Measurements from ENCODE around the gene APOL2. TPM values are rescaled to one million over a fixed set of nuclear protein-coding genes. Genes with fewer than 3 reads are reported as not detected.

Gene APOL2, protein sequence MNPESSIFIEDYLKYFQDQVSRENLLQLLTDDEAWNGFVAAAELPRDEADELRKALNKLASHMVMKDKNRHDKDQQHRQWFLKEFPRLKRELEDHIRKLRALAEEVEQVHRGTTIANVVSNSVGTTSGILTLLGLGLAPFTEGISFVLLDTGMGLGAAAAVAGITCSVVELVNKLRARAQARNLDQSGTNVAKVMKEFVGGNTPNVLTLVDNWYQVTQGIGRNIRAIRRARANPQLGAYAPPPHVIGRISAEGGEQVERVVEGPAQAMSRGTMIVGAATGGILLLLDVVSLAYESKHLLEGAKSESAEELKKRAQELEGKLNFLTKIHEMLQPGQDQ
- 10 to 100 TPM; 39.9 to 54.8 (median 42.9) TPM for total RNA-seq
- 29.1 TPM for polyA plus RNA-seq
- long read RNA-seq, donor 1, transcript APOL2-202 (5 exons, 2,551 nt) = major isoform, 44 of 47 reads
- long read RNA-seq, donor 1, partial matches to known transcripts = 1 of 47 reads
- long read RNA-seq, donor 1, other reads (novel, unspliced or antisense) = 2 of 47 reads
- long read RNA-seq, donor 2, transcript APOL2-202 (5 exons, 2,551 nt) = major isoform, 13 of 19 reads
- long read RNA-seq, donor 2, partial matches to known transcripts = 1 of 19 reads
- long read RNA-seq, donor 2, other reads (novel, unspliced or antisense) = 3 of 19 reads
- long read RNA-seq, donor 3, transcript APOL2-209 (5 exons, 611 nt) = minor isoform, 6 of 119 reads
- long read RNA-seq, donor 3, transcript APOL2-202 (5 exons, 2,551 nt) = major isoform, 100 of 119 reads
- long read RNA-seq, donor 3, partial matches to known transcripts = 0 of 119 reads
- long read RNA-seq, donor 3, other reads (novel, unspliced or antisense) = 13 of 119 reads
- long read RNA-seq, donor 4, transcript APOL2-202 (5 exons, 2,551 nt) = major isoform, 20 of 23 reads
- long read RNA-seq, donor 4, partial matches to known transcripts = 0 of 23 reads
- long read RNA-seq, donor 4, other reads (novel, unspliced or antisense) = 2 of 23 reads

DNA sequence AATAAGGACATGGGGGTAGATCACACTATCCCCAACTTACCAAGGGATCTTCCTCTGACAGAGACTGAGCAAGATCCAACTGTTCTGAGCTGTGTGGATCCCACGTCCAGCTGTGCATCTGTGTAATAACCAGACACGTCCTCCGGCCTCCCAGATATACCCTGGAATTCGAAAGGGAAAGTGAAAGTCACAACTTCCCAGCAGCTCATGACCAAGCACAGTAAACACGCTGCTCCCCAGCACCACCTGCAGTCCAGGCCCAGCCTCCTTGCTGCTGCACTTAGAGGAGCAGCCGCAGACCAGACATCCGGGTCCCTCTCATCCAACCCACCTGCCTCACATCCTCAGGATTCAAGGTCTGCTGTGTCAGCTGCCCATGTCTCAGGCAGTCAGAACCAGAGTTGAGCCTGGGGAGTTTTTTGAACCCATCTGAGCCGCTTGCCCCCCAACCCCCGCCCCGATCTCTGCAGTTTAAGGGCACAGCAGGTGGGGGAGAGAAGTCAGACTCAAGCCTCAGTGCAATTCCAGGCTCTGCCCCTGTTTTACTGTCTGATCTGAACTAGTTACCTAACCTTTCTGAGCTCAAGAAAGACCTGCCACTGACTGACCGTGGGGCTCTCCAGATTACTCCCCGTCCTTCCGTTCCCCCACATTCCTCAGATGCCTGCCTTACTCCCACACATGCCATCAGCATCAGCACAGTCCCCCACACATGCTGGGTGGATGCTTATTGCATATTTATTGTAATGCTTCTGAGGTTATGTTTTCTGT is at the start of gene APOL2:
Gene APOL2 (minus strand): TSS at position 127 of the 771 bp plus-strand sequence. CDS start 6,365 bp downstream, outside the sequence.
- intact Hi-C loops (cut with DNase I) = loop anchor here in 1 of 4 donors (5.0 kb wide), 1 partner anchor 42 kb away; no protein-coding TSS in a partner anchor
- ATAC-seq = peak; percentile 97 to 98
- Histone ChIP-seq H3K27ac (ENCODE audit: low read length) (peak within 1 kb of the TSS; percentile 88), H3K4me3 (ENCODE audit: low read length) (peak within 1 kb of the TSS; percentile 53), H3K27me3 (ENCODE audit: control insufficient read depth, insufficient read depth) (no peaks in the 10 kb centered on the region), H3K9me3 (ENCODE audit: control insufficient read depth, low read length) (no peaks in the 10 kb centered on the region), H3K4me1 (ENCODE audit: control insufficient read depth, insufficient read depth, low read length) (peaks cover 24% of the 10 kb centered on the region)
- 11% methylated on average over 13 of the region's 13 CpGs for WGBS
- DNase-seq = peak; percentile 90 to 96 (median 92)

DNA sequence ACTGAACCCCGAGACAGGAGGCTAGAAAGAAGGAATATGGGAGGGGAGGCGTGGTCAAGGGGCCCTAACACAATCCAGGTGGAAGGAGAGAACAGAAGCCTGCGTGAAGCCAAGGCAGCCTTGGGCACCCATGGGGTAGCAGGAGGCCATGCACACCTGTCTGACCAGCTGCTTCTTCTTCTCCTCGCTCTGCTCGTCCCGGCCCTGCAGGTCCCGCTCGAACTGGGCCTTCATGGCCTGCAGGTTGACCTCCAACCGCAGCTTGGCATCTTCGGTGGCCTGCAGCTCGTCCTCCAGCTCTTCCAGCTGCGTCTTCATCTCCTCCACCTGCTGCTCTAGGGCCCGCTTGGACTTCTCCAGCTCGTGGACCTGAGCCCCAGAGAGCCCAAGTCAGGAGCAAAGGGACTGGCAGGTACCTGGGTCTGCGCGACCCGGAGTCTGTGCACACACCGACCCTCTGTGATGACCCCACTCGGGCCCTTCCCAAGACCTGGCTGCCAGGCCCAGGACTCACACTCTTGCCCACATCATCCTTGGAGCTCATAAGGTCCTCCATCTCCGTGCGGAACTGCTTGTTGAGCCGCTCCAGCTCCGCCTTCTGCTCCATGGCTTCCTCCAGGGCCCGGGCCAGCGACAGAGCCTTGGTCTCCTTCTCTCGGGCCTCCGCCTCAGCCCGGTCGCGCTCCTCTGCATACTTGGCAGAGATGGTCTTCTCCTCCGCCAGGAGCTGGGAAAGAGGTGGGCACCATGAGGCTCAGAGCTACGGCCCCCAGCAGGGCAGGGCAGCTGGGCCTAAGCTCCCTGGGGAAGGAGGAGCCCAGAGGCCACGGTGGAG is 49.5 kb upstream of the APOL2 start:
- ATAC-seq = no peak
- intact Hi-C loops (cut with DNase I) = loop anchor here in 2 of 4 donors (5.0 to 10.0 kb wide), 2 partner anchors 91 to 144 kb away; no protein-coding TSS in a partner anchor
- DNase-seq = peak in 2 of 3 donors; percentile 54 to 55
- Histone ChIP-seq H3K4me1 (ENCODE audit: control insufficient read depth, insufficient read depth, low read length) (no peaks in the 10 kb centered on the region), H3K27me3 (ENCODE audit: control insufficient read depth, insufficient read depth) (no peaks in the 10 kb centered on the region), H3K4me3 (ENCODE audit: low read length) (no peak overlapping the region), H3K9me3 (ENCODE audit: control insufficient read depth, low read length) (no peaks in the 10 kb centered on the region), H3K27ac (ENCODE audit: low read length) (no peak overlapping the region)
- WGBS = 91% methylated on average over 33 of the region's 33 CpGs

DNA sequence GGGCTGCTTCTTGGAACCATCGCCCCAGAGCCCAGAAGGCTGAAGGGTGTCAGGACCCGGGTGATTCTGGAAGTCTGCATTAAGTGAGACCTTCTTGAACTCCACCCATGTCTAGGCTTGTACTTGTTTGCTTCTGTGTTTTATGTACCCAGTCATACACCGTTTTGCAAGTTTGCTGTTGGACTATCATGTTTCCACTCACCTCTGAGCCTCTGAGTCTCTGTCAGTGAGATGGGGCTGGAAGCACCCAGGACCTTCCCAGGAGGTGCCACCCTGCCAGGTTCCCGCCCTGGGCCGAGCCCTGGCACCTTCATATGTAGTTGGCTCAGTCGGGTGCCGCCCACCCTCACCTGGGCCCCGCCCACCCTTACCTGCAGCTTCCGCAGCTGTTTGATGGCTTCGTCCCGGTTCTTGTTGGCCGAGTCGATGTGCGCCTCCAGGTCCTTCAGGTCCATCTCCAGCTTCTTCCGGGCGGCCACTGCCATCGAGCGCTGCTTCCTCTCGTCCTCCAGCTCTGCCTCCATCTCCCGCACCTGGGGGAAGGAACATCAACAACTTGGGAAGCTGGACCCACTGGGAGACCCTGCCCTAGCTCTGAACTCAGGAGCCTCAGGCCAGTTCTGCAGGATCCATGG is 48.7 kb upstream of the APOL2 start:
- Histone ChIP-seq H3K9me3 (ENCODE audit: control insufficient read depth, low read length) (no peaks in the 10 kb centered on the region), H3K27me3 (ENCODE audit: control insufficient read depth, insufficient read depth) (no peaks in the 10 kb centered on the region), H3K4me1 (ENCODE audit: control insufficient read depth, insufficient read depth, low read length) (no peaks in the 10 kb centered on the region), H3K27ac (ENCODE audit: low read length) (no peak overlapping the region), H3K4me3 (ENCODE audit: low read length) (no peak overlapping the region)
- DNase-seq = peak in 2 of 3 donors; percentile 49 to 62
- intact Hi-C loops (cut with DNase I) = loop anchor here in 2 of 4 donors (5.0 to 10.0 kb wide), 2 partner anchors 91 to 143 kb away; no protein-coding TSS in a partner anchor
- WGBS = 93% methylated on average over 20 of the region's 20 CpGs
- ATAC-seq = no peak

DNA sequence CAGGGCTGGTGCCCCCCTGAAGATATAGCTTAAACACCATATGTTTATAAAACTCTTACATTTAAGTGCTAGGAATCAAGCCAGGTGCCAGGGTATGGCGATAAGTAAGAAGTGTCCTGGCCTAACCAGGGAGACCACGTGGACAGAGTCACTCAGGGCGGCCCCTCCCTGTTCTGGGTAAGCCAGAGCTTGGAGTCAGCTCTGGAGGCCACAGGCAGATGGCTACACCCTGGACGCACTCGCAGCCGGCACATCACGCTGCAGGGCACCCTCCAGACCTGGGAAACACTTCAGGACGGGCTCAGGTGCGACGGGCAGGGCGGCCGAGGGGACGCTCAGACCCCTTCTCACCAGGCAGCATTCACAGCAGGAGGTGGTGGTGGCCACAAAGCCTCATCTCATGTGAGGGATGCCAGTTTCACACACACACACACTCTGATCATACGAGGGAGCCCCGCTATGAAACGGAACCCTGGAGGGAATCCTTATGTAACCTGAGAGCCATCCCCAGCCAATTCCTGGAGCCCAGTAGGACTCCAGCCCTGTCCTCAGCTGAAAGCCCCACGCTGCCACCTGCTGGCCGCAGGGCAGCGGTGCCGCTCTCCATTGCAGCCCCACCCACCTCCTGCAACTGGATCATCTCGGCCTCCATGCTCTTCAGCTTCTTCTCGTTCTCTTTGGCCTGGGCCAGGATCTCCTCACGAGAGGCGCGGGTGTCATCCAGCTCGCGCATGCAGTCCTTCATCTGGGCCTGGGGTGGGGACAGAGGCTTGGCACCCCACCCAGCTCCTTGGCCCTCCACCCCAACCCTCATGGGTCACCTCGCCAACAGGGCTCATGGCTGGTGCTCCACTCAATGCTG is 47.0 kb upstream of the APOL2 start:
- Histone ChIP-seq H3K9me3 (ENCODE audit: control insufficient read depth, low read length) (no peaks in the 10 kb centered on the region), H3K4me1 (ENCODE audit: control insufficient read depth, insufficient read depth, low read length) (no peaks in the 10 kb centered on the region), H3K4me3 (ENCODE audit: low read length) (no peak overlapping the region), H3K27ac (ENCODE audit: low read length) (peak overlapping the region; percentile 2), H3K27me3 (ENCODE audit: control insufficient read depth, insufficient read depth) (no peaks in the 10 kb centered on the region)
- WGBS = 56% methylated on average over 28 of the region's 28 CpGs
- intact Hi-C loops (cut with DNase I) = loop anchor here in 2 of 4 donors (5.0 to 10.0 kb wide), 2 partner anchors 89 to 142 kb away; no protein-coding TSS in a partner anchor
- peak; percentile 73 to 86 for ATAC-seq
- DNase-seq = peak; percentile 74 to 93 (median 91)

DNA sequence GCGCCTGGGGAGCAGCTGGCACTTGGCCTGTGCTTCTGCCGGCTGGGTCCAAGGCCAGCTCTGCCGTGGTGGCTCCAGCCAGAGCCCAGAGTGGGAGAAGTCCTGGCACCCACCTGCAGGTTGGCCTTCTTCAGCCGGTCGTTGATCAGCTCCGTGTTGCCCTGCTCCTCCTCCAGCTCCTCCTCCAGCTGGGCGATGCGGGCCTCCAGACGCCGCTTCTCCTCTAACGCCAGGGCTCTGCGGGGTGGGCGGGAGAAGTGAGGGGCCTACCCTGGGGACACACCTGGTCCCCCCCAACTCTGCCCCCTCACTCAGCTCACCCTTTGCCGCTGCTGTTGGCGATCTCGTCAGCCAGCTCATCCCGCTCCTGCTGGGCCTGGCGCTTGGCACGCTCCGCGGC is 46.2 kb upstream of the APOL2 start:
- no peak for ATAC-seq
- H3K4me3 ChIP-seq (ENCODE audit: low read length) = no peak overlapping the region

DNA sequence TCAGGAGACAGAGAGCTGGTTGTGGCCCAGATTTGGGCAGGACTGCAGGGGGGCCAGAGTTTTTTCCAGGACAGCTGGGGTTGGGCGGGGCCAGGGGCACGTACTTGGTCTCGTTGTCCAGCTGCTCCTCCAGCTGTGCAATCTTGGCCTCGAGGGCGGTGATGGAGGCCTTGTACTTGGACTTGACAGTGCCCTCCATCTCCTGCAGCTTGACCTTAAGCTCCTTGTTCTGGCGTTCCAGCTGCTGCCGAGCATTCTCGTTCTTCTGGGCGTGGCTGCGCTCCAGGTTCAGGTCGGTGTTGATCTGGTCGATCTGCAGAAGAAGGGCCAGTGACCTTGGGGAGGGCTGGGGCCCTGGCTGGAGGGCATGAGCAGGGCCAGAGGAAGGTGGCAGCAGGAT is 45.7 kb upstream of the APOL2 start:
- Histone ChIP-seq H3K4me3 (ENCODE audit: low read length) (no peak overlapping the region), H3K4me1 (ENCODE audit: control insufficient read depth, insufficient read depth, low read length) (no peaks in the 10 kb centered on the region), H3K9me3 (ENCODE audit: control insufficient read depth, low read length) (no peaks in the 10 kb centered on the region), H3K27ac (ENCODE audit: low read length) (no peak overlapping the region), H3K27me3 (ENCODE audit: control insufficient read depth, insufficient read depth) (no peaks in the 10 kb centered on the region)
- intact Hi-C loops (cut with DNase I) = loop anchor here in 2 of 4 donors (5.0 to 10.0 kb wide), 2 partner anchors 88 to 140 kb away; no protein-coding TSS in a partner anchor
- 80% methylated on average over 12 of the region's 12 CpGs for WGBS
- DNase-seq = no peak
- ATAC-seq = no peak

More for the DNA sequence above, 46.2 kb upstream of the APOL2 start:
- H3K9me3 ChIP-seq (ENCODE audit: control insufficient read depth, low read length) = no peaks in the 10 kb centered on the region
- intact Hi-C loops (cut with DNase I) = loop anchor here in 2 of 4 donors (5.0 to 10.0 kb wide), 2 partner anchors 88 to 141 kb away; no protein-coding TSS in a partner anchor
- no peaks in the 10 kb centered on the region for H3K27me3 ChIP-seq (ENCODE audit: control insufficient read depth, insufficient read depth)
- peak in 1 of 3 donors; percentile 45 for DNase-seq
- 85% methylated on average over 21 of the region's 21 CpGs for WGBS
- no peaks in the 10 kb centered on the region for H3K4me1 ChIP-seq (ENCODE audit: control insufficient read depth, insufficient read depth, low read length)
- no peak overlapping the region for H3K27ac ChIP-seq (ENCODE audit: low read length)

DNA sequence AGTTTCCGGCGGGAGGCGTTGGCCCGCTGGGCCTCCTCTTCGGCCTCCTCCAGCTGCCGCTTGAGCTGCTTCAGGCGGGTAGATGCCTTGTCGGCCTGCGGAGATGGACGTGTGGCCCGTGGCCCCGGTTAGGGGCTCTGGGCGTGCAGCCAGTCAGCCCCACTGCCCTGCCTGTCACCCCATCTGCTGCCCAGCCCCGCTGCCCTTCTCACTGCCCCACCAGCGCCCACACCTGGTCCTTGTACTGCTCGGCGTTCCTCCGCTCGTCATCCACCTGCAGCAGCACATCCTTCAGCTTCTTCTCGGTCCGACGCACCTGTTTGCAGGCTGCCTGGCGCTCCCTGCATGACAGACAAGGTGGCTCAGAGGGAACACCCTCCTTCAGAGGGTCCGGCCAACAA is 44.8 kb upstream of the APOL2 start:
- ATAC-seq = no peak
- intact Hi-C loops (cut with DNase I) = loop anchor here in 1 of 4 donors (10.0 kb wide), 1 partner anchor 139 kb away; no protein-coding TSS in a partner anchor
- Histone ChIP-seq H3K4me1 (ENCODE audit: control insufficient read depth, insufficient read depth, low read length) (no peaks in the 10 kb centered on the region), H3K9me3 (ENCODE audit: control insufficient read depth, low read length) (no peaks in the 10 kb centered on the region), H3K4me3 (ENCODE audit: low read length) (no peak overlapping the region), H3K27me3 (ENCODE audit: control insufficient read depth, insufficient read depth) (no peaks in the 10 kb centered on the region), H3K27ac (ENCODE audit: low read length) (no peak overlapping the region)
- no peak for DNase-seq
- WGBS = 91% methylated on average over 24 of the region's 24 CpGs

DNA sequence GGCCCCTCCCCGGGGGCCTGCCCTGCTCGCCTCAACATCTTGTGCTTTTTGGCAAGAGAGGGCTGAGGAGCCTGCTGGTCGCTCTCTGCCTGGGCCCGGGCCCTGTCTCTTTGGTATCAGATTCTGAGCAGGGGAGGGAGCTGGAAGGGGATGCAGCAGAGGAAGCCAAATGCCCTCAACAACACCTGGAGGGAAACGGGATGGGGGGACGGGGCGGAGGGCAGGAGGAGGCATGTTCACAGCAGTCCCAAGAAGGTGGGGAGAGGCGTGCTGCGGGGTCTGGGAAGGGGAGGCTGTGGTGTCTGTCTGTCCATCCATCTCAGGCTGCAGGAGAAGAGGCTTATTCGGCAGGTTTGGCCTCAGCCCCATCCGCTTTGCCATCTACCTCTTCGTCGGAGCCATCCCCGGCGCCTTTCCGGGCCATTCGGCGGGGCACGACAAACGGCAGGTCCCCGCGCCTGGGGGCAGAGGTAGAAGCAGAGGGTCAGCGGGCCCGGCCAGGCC is 43.1 kb upstream of the APOL2 start:
- ATAC-seq = no peak
- intact Hi-C loops (cut with DNase I) = loop anchor here in 1 of 4 donors (10.0 kb wide), 1 partner anchor 138 kb away; no protein-coding TSS in a partner anchor
- H3K4me3 ChIP-seq (ENCODE audit: low read length) = no peak overlapping the region
- H3K27ac ChIP-seq (ENCODE audit: low read length) = no peak overlapping the region
- H3K27me3 ChIP-seq (ENCODE audit: control insufficient read depth, insufficient read depth) = no peaks in the 10 kb centered on the region
- H3K9me3 ChIP-seq (ENCODE audit: control insufficient read depth, low read length) = no peaks in the 10 kb centered on the region
- DNase-seq = peak in 1 of 3 donors; percentile 56
- H3K4me1 ChIP-seq (ENCODE audit: control insufficient read depth, insufficient read depth, low read length) = no peaks in the 10 kb centered on the region
- 83% methylated on average over 24 of the region's 24 CpGs for WGBS

All from right cardiac atrium (tissue), 5 donors.